ENCODE data around the gene KHDRBS1. TPM values are rescaled to one million over a fixed set of nuclear protein-coding genes. Genes with fewer than 3 reads are reported as not detected.

Gene KHDRBS1
- total RNA-seq, 1 donor from 2014 or later = 93.9 TPM

Small RNA genes lying within 50 kb of the gene (microRNA-seq; reads per million reads assigned to microRNA genes)
- not detected for gene MIR5585

Other genes with a start within 250 kb of the KHDRBS1 start
- 5.2 TPM for gene ADGRB2, start 249.5 kb upstream of the KHDRBS1 start, total RNA-seq
- gene SPOCD1, start 197.8 kb upstream of the KHDRBS1 start, total RNA-seq = 1.3 TPM
- gene PTP4A2, start 75.5 kb upstream of the KHDRBS1 start, total RNA-seq = 256 TPM
- gene TMEM39B, start 59.1 kb downstream of the KHDRBS1 start, total RNA-seq = 16.4 TPM
- 58.9 TPM for gene KPNA6, start 94.2 kb downstream of the KHDRBS1 start, total RNA-seq
- 49.5 TPM for gene TXLNA, start 165.8 kb downstream of the KHDRBS1 start, total RNA-seq
- 3.7 TPM for gene CCDC28B, start 186.7 kb downstream of the KHDRBS1 start, total RNA-seq
- 1.1 TPM for gene IQCC, start 191.8 kb downstream of the KHDRBS1 start, total RNA-seq
- not detected for gene DCDC2B, start 195.2 kb downstream of the KHDRBS1 start, total RNA-seq
- 27.0 TPM for gene TMEM234, start 208.5 kb downstream of the KHDRBS1 start, total RNA-seq
- 92.3 TPM for gene EIF3I, start 208.5 kb downstream of the KHDRBS1 start, total RNA-seq
- gene FAM167B, start 233.4 kb downstream of the KHDRBS1 start, total RNA-seq = 16.1 TPM
- 3.2 TPM for gene LCK, start 237.4 kb downstream of the KHDRBS1 start, total RNA-seq